GM21717 (cell line): ENCODE results near the gene ZNF160.

Source experiments
- ATAC-seq: cut with Tn5 transposase; IDR thresholded peaks from one replicate; pipeline ENCODE4 v1.9.1; 2021; ENCODE audit warnings: mild to moderate bottlenecking, moderate library complexity; ENCODE audit not compliant: unreplicated experiment

The ZNF160 gene

GRCh38 chr19:53019684-53020083 is 83.5 kb downstream of the ZNF160 start:
- no peak for ATAC-seq
